BE2C (cell line): Measurements from ENCODE around the gene INTS14.

Experiments
- DNase-seq: peaks from one replicate; pipeline ENCODE4 v3.0.0-alpha.2; 2020
- H3K27me3 ChIP-seq: fragments of 250-450 bp; sonication (Bioruptor Pico); 2 replicates; pipeline ENCODE4 v1.5.1; 2020; ENCODE audit warnings: mild to moderate bottlenecking
- H3K36me3 ChIP-seq: fragments of 250-450 bp; sonication (Bioruptor Pico); 2 replicates; pipeline ENCODE4 v1.5.1; 2020; ENCODE audit warnings: mild to moderate bottlenecking
- H3K4me1 ChIP-seq: fragments of 250-450 bp; sonication (Bioruptor Pico); 2 replicates; pipeline ENCODE4 v1.5.1; 2020
- H3K4me3 ChIP-seq: 2 replicates; pipeline ENCODE4 v1.5.1; 2011; ENCODE audit warnings: low read depth, low read length
- H3K9me3 ChIP-seq: fragments of 250-450 bp; sonication (Bioruptor Pico); 2 replicates; pipeline ENCODE4 v1.5.1; 2020
- CTCF ChIP-seq: IDR thresholded peaks from 2 replicates; pipeline ENCODE4 v1.5.1; 2012; ENCODE audit warnings: mild to moderate bottlenecking, low read depth, low read length

The INTS14 gene

DNA sequence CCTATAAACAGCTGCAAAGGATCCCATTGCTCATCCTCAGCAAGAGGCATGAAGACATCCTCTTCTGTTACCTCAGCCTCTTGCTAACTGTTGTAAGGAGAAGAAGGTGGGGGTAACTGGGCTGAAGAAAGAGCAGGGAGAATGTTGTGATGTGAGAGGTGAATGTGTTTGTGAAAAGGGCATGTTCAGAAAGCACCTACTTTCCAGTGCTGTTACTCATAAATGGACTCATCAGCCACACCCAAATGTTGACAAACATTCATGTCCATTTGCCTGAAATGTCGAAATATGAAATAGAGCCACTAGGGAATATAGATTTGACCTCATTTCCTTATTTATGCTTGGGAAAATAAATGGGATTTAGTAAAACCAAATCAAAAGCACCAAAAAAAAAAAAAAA, 23.4 kb upstream of the INTS14 start:
- DNase-seq: no peak

DNA sequence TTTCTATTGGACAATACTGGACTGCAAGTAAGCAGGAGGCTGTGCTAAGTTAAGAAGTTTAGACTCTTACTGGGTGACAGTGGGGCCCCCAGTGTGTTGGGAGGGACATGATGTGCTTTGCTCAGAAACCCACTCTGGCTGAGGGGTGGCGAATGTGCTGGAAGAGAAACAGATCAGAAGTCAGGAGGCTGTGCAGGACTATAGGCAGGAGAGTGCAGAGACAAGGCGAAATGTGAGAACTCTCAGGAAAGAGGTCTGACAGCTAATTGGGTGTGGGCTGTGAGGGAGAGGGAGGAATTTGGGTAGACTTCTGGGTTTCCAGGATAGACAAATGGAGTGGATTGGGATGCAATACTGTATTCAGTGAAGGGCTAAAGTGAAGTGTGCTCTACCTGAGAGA, 22.8 kb upstream of the INTS14 start:
- DNase-seq: no peak
- Histone ChIP-seq H3K9me3 (no peaks in the 10 kb centered on the region), H3K4me1 (no peaks in the 10 kb centered on the region), H3K36me3 (no peaks in the 10 kb centered on the region), H3K27me3 (no peaks in the 10 kb centered on the region), H3K4me3 (no peak overlapping the region)
- no peak for TF ChIP-seq CTCF

More for the DNA sequence above, 23.4 kb upstream of the INTS14 start:
- Histone ChIP-seq H3K4me3 (no peak overlapping the region), H3K4me1 (no peaks in the 10 kb centered on the region), H3K9me3 (no peaks in the 10 kb centered on the region), H3K36me3 (no peaks in the 10 kb centered on the region), H3K27me3 (no peaks in the 10 kb centered on the region)
- no peak for TF ChIP-seq CTCF

DNA sequence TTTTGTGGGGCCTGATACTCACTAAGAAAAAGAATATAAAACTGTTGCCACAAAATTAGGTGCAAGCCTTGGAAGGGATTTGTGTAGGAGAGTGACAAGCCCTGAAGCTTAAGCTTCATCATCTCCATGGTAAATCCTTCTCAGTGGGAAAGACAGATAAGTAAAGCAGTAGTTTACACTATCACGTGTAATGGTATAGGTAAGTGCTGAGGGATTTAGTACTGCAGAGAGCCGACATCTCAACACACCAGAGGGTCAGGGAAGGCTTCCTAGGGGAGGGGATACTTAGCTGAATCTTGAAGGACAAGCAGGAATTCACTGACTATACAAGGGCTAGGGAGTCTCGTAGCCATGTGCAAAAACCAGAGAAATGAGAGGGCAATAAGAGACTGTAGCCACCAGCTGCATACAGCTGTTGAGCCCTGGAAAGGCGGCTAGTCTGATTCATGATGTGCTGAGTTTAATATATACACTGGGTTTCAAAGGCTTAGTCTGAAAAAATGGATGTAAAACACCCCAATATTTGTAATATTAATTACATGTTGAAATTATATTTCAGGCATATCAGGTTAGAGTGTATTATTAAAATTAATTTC, 21.9 kb upstream of the INTS14 start:
- no peak for TF ChIP-seq CTCF
- Histone ChIP-seq H3K4me1 (no peaks in the 10 kb centered on the region), H3K9me3 (no peaks in the 10 kb centered on the region), H3K27me3 (no peaks in the 10 kb centered on the region), H3K4me3 (no peak overlapping the region), H3K36me3 (no peaks in the 10 kb centered on the region)
- DNase-seq: no peak

DNA sequence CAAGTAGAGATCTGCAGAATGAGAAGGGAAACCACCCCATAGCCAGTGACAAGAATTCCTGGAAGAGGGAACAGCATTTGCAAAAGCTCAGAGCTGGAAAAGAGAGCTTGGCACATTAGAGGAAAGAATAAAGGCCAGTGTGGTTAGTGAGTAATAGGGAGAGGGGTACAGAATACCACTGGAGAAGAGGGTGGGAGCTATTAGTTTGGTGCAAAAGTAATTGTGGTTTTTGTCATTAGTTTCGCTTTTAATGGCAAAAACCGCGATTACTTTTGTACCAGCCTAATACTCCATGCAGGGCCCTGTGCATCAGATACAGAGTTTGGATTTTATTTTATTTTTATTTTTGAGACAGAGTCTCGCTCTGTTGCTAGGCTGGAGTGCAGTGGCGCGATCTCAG, 20.6 kb upstream of the INTS14 start:
- no peaks in the 10 kb centered on the region for H3K9me3 ChIP-seq
- H3K4me1 ChIP-seq: no peaks in the 10 kb centered on the region
- TF ChIP-seq CTCF: no peak
- no peaks in the 10 kb centered on the region for H3K27me3 ChIP-seq
- no peak overlapping the region for H3K4me3 ChIP-seq
- no peaks in the 10 kb centered on the region for H3K36me3 ChIP-seq
- DNase-seq: no peak

- Histone ChIP-seq H3K36me3 (no peaks in the 10 kb centered on the region), H3K9me3 (no peaks in the 10 kb centered on the region), H3K4me1 (no peaks in the 10 kb centered on the region), H3K4me3 (no peak overlapping the region), H3K27me3 (no peaks in the 10 kb centered on the region)
- no peak for TF ChIP-seq CTCF
- DNase-seq: no peak
Observed at GRCh38 chr15:65630760-65631159, 19.8 kb upstream of the INTS14 start.

DNA sequence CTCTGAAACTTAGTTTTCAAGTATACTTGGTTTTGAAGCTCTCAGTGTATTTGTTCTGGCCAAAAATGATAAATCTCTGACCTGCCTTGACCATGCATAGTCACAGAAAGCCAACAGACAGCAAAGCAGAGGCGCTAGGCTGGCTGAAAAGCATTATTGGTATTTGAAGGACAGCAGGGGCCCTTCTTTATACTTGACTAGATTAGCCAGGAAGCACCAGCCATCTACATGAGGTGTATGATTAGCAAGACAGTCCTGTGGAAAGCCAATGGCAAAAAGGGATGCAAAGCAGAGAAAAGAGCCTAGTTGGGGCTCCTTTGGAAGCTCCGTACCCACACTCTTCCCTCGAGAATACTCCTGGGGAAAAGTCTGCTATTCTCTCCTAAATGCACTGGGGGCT, 18.6 kb upstream of the INTS14 start:
- no peak for DNase-seq
- TF ChIP-seq CTCF: no peak
- no peaks in the 10 kb centered on the region for H3K27me3 ChIP-seq
- H3K4me3 ChIP-seq: no peak overlapping the region
- no peaks in the 10 kb centered on the region for H3K9me3 ChIP-seq
- no peaks in the 10 kb centered on the region for H3K4me1 ChIP-seq
- no peaks in the 10 kb centered on the region for H3K36me3 ChIP-seq
